NCI-H460 (cell line): ENCODE data around the gene MANBA. TPM values are rescaled to one million over a fixed set of nuclear protein-coding genes. Genes with fewer than 3 reads are reported as not detected.

ENCODE experiments used
- DNase-seq: peaks from one replicate; pipeline ENCODE4 v3.0.0-alpha.2; 2016; ENCODE audit warnings: low read depth; ENCODE audit errors: extremely low read depth
- small RNA-seq, 2 experiments: library from RNA; depleted of rRNA; stranded (forward); fragments of <200 nt; gene quantifications; one replicate each; pipeline ENCODE3, GENCODE V24; 2014
- total RNA-seq: library from RNA; depleted of rRNA; stranded (reverse); fragments of >200 nt; shearing (Covaris generic); gene quantifications from 2 replicates; pipeline ENCODE4 v1.2.3, GENCODE V29; 2014; rRNA removed

The MANBA gene
- total RNA-seq, 1 experiment from 2014 or later, result 13.6 TPM

DNA sequence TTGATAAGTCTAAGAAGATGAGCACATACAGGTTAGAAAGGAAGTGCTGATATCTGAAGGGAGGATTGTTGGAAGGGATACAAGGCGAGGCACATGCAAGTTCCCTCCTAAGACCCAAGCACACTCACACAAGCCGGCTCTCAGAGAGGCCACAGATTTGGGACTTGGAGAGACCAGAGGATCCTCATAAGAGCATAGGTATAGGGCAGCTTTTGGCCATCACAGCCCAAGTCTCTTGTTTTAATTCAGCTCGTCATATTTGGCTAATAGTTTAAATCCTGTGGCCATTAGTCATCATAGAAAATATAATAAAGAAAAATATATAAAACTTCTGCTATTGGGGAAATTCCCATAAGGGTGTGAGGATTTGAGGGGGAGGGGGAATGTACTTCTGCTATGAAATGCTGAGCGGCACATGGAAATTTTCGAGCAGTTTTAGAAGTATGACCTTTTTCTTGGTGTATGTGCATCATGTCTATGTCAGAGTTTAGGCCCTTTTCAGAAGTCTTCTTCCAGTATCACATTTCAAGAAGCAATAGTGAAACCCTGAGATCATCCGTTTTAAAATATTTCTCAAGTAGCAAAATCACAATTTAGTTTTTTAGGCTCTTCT lies 161.9 kb downstream of the MANBA start:
- no peak for DNase-seq

- no peak for DNase-seq
Observed at GRCh38 chr4:102598086-102598761, 162.5 kb downstream of the MANBA start.

DNA sequence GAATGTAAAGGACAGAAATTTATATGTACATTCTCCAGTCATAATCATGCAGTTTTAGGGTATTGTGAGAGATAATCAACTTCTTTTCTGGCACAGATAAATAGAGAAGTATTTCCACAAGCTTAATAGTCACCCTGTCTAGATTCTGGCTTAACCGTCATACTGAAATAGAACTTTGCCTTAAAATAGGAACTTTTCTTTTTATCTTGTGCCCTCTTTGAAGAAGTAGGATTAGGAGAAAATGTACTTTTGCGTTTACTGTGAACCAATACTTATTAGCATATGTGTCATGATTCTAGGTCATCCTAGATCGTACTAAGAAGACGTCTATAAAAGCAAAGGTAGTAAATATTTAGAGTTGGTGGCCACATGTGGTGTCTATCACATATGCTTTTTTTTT lies 164.2 kb downstream of the MANBA start:
- DNase-seq, result no peak

DNA sequence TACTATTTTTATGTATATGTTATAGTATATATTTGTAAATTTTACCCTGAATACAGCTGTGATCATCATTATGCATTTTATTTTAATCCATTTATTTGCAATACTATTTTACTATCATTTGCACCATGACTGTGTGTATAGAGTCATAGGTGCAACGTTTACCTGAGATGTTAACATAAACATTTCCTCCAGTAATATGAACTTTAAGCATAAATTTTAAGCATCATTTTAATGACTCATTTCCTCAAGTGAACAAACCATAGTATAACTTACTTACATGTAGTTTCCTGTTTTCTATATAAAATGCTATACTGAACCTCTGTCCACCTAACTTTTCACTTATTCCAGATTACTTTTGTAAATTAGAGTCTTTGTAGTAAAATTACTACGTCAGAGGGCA lies 166.8 kb downstream of the MANBA start:
- DNase-seq, result no peak

GRCh38 chr4:102593147-102593546 lies 167.6 kb downstream of the MANBA start:
- no peak for DNase-seq

GRCh38 chr4:102592256-102592655 lies 168.5 kb downstream of the MANBA start:
- no peak for DNase-seq

- no peak for DNase-seq
Observed at GRCh38 chr4:102589743-102590142, 171.0 kb downstream of the MANBA start.

GRCh38 chr4:102586644-102587021 lies 174.1 kb downstream of the MANBA start:
- DNase-seq, result no peak

DNA sequence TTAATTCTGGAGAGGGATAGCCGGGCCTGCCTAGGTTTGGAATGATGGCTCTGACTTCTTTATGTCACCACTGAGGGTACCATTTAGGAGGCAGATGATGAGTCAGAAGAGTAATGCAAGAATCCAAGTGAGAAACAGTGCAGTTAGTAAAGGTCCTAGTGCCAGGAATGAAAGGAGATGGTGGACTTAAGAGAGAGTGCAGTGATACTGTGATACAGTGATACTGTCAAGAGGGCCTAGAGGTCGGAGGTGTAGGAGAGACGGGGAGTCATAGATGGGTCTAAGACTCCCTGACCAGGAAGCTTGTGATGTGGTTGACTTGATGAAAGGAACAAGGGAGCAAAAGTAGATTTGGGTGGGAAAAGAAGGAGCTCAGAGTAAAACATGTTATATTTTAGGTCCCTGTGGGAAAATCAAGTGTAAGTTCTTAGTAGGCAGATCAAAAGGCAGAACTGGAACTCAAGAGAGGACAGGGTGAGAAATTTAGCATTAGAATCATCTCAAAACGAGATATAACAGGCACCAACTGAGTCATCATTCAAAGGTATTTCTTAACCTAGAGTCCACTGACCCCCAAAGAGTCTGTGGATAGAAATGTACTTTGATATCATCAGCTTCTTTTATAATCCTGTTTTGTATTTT lies 174.6 kb downstream of the MANBA start:
- no peak for DNase-seq

DNA sequence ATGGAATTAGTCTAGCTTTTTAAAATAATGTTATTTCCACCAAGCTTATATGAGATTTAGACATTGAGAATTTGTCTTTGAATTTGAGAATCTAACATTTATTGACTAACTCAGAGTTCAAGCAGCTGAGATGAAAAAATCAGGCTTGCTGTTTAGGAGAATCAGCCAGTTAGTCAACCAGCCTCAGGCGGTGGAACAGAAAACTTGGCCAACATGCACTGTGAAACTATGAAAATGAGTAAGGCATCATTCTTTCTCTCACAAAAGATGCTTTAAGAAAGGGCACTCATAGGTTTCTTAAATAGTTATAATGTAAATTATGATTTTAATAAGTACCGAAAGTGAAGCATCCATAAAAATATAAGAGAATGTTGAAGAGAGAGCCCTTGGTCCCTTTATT lies 175.4 kb downstream of the MANBA start:
- DNase-seq, result no peak

DNA sequence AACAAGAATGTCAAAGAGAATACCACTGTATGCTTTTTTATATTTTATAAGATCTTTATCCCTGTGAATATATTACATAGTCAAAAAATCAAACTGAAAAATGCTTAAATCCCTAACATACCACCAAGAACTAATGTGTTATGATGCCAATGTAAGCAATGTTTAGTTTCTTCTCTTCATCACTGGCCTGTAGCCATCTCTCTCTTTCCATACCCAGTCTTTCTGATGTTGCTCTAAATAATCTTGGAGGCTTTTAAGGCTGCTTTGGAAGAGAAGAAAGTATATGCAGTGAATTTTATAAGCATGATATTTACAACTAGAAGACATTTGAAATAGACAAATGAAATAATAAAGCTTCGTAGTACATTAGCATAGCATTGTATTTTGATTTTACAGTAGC lies 176.7 kb downstream of the MANBA start:
- no peak for DNase-seq

Small RNA genes lying within 50 kb of the gene (small RNA-seq; reads per million reads assigned to genes)
- gene AC018797.1, result 0 reads per million in 2 experiments

Other genes starting within 250 kb of the MANBA start
- 521 and 567 TPM in 2 replicates for gene UBE2D3, start 66.6 kb upstream of the MANBA start, total RNA-seq
- 73.1 and 76.7 TPM in 2 replicates for gene CISD2, start 108.0 kb upstream of the MANBA start, total RNA-seq